Trophoblast cell (in vitro differentiated cells and primary cell): ENCODE results near the gene TREH.
A peak's percentile ranks its signal among the peaks of the same experiment; 100 is the strongest.
"Not testable (repeated sequence)": the region's sequence is repeated elsewhere in the genome, so short reads cannot be mapped to it uniquely, and the experiment has no call there.

Experiments
- DNase-seq, 2 donors: peaks; one replicate each; pipeline ENCODE4 v3.0.0-alpha.2; 2016
- H2AFZ ChIP-seq: 2 replicates; pipeline ENCODE4 v1.6.1; 2013; ENCODE audit warnings: low read length, moderate library complexity, mild to moderate bottlenecking; ENCODE audit not compliant: insufficient read depth, poor library complexity
- H2AK5ac ChIP-seq: 2 replicates; pipeline ENCODE4 v1.6.1; 2013; ENCODE audit warnings: mild to moderate bottlenecking, low read length
- H2BK120ac ChIP-seq: 2 replicates; pipeline ENCODE4 v1.6.1; 2013; ENCODE audit warnings: low read length, mild to moderate bottlenecking, moderate library complexity; ENCODE audit not compliant: insufficient read depth, poor library complexity
- H2BK12ac ChIP-seq: 2 replicates; pipeline ENCODE4 v1.6.1; 2013; ENCODE audit warnings: mild to moderate bottlenecking, low read length, moderate library complexity
- H2BK5ac ChIP-seq: 2 replicates; pipeline ENCODE4 v1.6.1; 2013; ENCODE audit warnings: low read length, low read depth, moderate library complexity, mild to moderate bottlenecking; ENCODE audit not compliant: poor library complexity
- H3K14ac ChIP-seq: 2 replicates; pipeline ENCODE4 v1.6.1; 2013; ENCODE audit warnings: mild to moderate bottlenecking, low read length
- H3K18ac ChIP-seq: 2 replicates; pipeline ENCODE4 v1.6.1; 2013; ENCODE audit warnings: mild to moderate bottlenecking, low read length
- H3K23ac ChIP-seq: 2 replicates; pipeline ENCODE4 v1.6.1; 2013; ENCODE audit warnings: low read length
- H3K27ac ChIP-seq: 2 replicates; pipeline ENCODE4 v1.5.1; 2013; ENCODE audit warnings: low read depth, mild to moderate bottlenecking, inconsistent platforms, low read length, moderate library complexity
- H3K27me3 ChIP-seq: 2 replicates; pipeline ENCODE4 v1.6.1; 2013; ENCODE audit warnings: inconsistent platforms, mild to moderate bottlenecking, low read length, moderate library complexity; ENCODE audit not compliant: insufficient read depth
- H3K36me3 ChIP-seq, 2 experiments: 1 replicate in 1 of 2; 2 replicates in 1 of 2; pipeline ENCODE4 v1.6.1; 2013; ENCODE audit warnings: low read length in 2 of 2, mild to moderate bottlenecking in 2 of 2, moderate library complexity in 1 of 2; ENCODE audit not compliant: insufficient read depth in 2 of 2, control insufficient read depth in 1 of 2
- H3K4ac ChIP-seq: 2 replicates; pipeline ENCODE4 v1.6.1; 2013; ENCODE audit warnings: low read depth, mild to moderate bottlenecking, low read length, moderate library complexity
- H3K4me1 ChIP-seq, 2 experiments: 1 replicate in 1 of 2; 2 replicates in 1 of 2; pipeline ENCODE4 v1.6.1; 2013; ENCODE audit warnings: low read length in 2 of 2, mild to moderate bottlenecking in 2 of 2, moderate library complexity in 1 of 2; ENCODE audit not compliant: insufficient read depth in 2 of 2, control insufficient read depth in 1 of 2
- H3K4me2 ChIP-seq: 2 replicates; pipeline ENCODE4 v1.6.1; 2013; ENCODE audit warnings: inconsistent platforms, mild to moderate bottlenecking, low read length, moderate library complexity
- H3K4me3 ChIP-seq: 2 replicates; pipeline ENCODE4 v1.5.1; 2013; ENCODE audit warnings: mild to moderate bottlenecking, low read depth, low read length, inconsistent platforms
- H3K79me1 ChIP-seq: one replicate; pipeline ENCODE4 v1.6.1; 2013; ENCODE audit warnings: low read length
- H3K79me2 ChIP-seq: 2 replicates; pipeline ENCODE4 v1.6.1; 2013; ENCODE audit warnings: low read length, mild to moderate bottlenecking; ENCODE audit not compliant: control insufficient read depth, insufficient read depth, poor library complexity
- H3K9ac ChIP-seq: 2 replicates; pipeline ENCODE4 v1.6.1; 2013; ENCODE audit warnings: mild to moderate bottlenecking, low read length
- H3K9me3 ChIP-seq: 2 replicates; pipeline ENCODE4 v1.6.1; 2013; ENCODE audit warnings: low read depth, mild to moderate bottlenecking, control low read depth, inconsistent platforms, low read length; ENCODE audit not compliant: insufficient read depth
- H4K12ac ChIP-seq: 2 replicates; pipeline ENCODE4 v1.6.1; 2013; ENCODE audit warnings: low read depth, mild to moderate bottlenecking, low read length, moderate library complexity
- H4K8ac ChIP-seq: 2 replicates; pipeline ENCODE4 v1.6.1; 2013; ENCODE audit warnings: low read depth, mild to moderate bottlenecking, low read length, moderate library complexity
- H4K91ac ChIP-seq: one replicate; pipeline ENCODE4 v1.6.1; 2013; ENCODE audit warnings: low read depth, mild to moderate bottlenecking, low read length, moderate library complexity
- WGBS: extraction: QIAGEN DNeasy Blood & Tissue Kit; methylation state at CpG from one replicate; pipeline ENCODE4 v1.1.7; 2013; ENCODE audit warnings: missing lambda C conversion rate; ENCODE audit not compliant: insufficient read length, insufficient coverage; ENCODE audit errors: extremely low coverage; 5-methylcytosine and 5-hydroxymethylcytosine counted together

TREH gene

GRCh38 chr11:118714816-118715215 is 35.4 kb upstream of the TREH start:
- no peak overlapping the region for H4K8ac ChIP-seq
- H3K27ac ChIP-seq = peak overlapping the region; percentile 81

GRCh38 chr11:118714416-118714815 is 35.0 kb upstream of the TREH start:
- H2AFZ ChIP-seq = not testable (repeated sequence)

More at GRCh38 chr11:118714816-118715215, 35.4 kb upstream of the TREH start:
- peaks cover 10 to 15% of the 10 kb centered on the region in 2 experiments for H3K4me1 ChIP-seq
- peak overlapping the region; percentile 4 for H3K18ac ChIP-seq
- H3K9ac ChIP-seq = no peak overlapping the region
- peak overlapping the region; percentile 3 for H3K14ac ChIP-seq
- peak overlapping the region; percentile 68 for H2BK120ac ChIP-seq
- H4K12ac ChIP-seq = no peak overlapping the region
- peak overlapping the region; percentile 28 for H4K91ac ChIP-seq
- no peak overlapping the region for H3K4ac ChIP-seq
- peaks cover 17% of the 10 kb centered on the region for H3K79me1 ChIP-seq
- H3K4me2 ChIP-seq = no peak overlapping the region
- H2BK5ac ChIP-seq = no peak overlapping the region
- no peaks in the 10 kb centered on the region for H3K27me3 ChIP-seq
- H2AK5ac ChIP-seq = no peak overlapping the region
- H3K79me2 ChIP-seq = peaks cover 2% of the 10 kb centered on the region
- no peak for DNase-seq
- no peaks in the 10 kb centered on the region for H3K9me3 ChIP-seq
- H3K23ac ChIP-seq = no peak overlapping the region
- H3K4me3 ChIP-seq = no peak overlapping the region
- H2BK12ac ChIP-seq = no peak overlapping the region
- H3K36me3 ChIP-seq = no peaks in the 10 kb centered on the region
- H2AFZ ChIP-seq = no peak overlapping the region

GRCh38 chr11:118708296-118708695 is 28.8 kb upstream of the TREH start:
- H3K4ac ChIP-seq = no peak overlapping the region
- no peaks in the 10 kb centered on the region for H3K27me3 ChIP-seq
- H2BK12ac ChIP-seq = peak overlapping the region; percentile 29
- peak overlapping the region; percentile 46 for H3K14ac ChIP-seq
- H2AFZ ChIP-seq = no peak overlapping the region
- H3K18ac ChIP-seq = peak overlapping the region; percentile 7
- peaks cover 7% of the 10 kb centered on the region for H3K79me1 ChIP-seq
- no peak overlapping the region for H3K23ac ChIP-seq
- H4K12ac ChIP-seq = no peak overlapping the region
- no CpG with 5 or more reads among the region's 6 CpGs for WGBS
- H3K9me3 ChIP-seq = no peaks in the 10 kb centered on the region
- H4K8ac ChIP-seq = peak overlapping the region; percentile 36
- H3K36me3 ChIP-seq = no peaks in the 10 kb centered on the region
- H3K4me1 ChIP-seq = peaks cover 3 to 8% of the 10 kb centered on the region in 2 experiments
- peak overlapping the region; percentile 53 for H4K91ac ChIP-seq
- H3K9ac ChIP-seq = no peak overlapping the region
- no peak overlapping the region for H3K4me3 ChIP-seq
- no peak for DNase-seq
- H2AK5ac ChIP-seq = no peak overlapping the region
- peak overlapping the region; percentile 57 for H2BK5ac ChIP-seq
- H3K27ac ChIP-seq = no peak overlapping the region
- H3K79me2 ChIP-seq = peaks cover 3% of the 10 kb centered on the region
- no peak overlapping the region for H3K4me2 ChIP-seq
- peak overlapping the region; percentile 29 for H2BK120ac ChIP-seq

More at GRCh38 chr11:118714416-118714815, 35.0 kb upstream of the TREH start:
- peak overlapping the region; percentile 73 for H4K8ac ChIP-seq
- peak overlapping the region; percentile 49 for H2BK12ac ChIP-seq
- not testable (repeated sequence) for H3K79me2 ChIP-seq, H3K4me2 ChIP-seq, H3K23ac ChIP-seq, H3K9ac ChIP-seq, H2AK5ac ChIP-seq, H3K4ac ChIP-seq, H3K4me3 ChIP-seq, H3K36me3 ChIP-seq, H3K14ac ChIP-seq, DNase-seq, H3K27me3 ChIP-seq, H4K12ac ChIP-seq, H3K18ac ChIP-seq, H3K9me3 ChIP-seq
- H4K91ac ChIP-seq = peak overlapping the region; percentile 5
- peak overlapping the region; percentile 17 for H2BK120ac ChIP-seq
- WGBS = no CpG with 5 or more reads among the region's 5 CpGs
- H3K27ac ChIP-seq = peak overlapping the region; percentile 58
- peak overlapping the region; percentile 79 for H2BK5ac ChIP-seq
- H3K79me1 ChIP-seq = peaks cover 14% of the 10 kb centered on the region
- H3K4me1 ChIP-seq = peaks cover 10 to 15% of the 10 kb centered on the region in 2 experiments

GRCh38 chr11:118706546-118706825 is 27.0 kb upstream of the TREH start:
- no peaks in the 10 kb centered on the region for H3K27me3 ChIP-seq
- no peak overlapping the region for H3K4me3 ChIP-seq
- H3K23ac ChIP-seq = no peak overlapping the region
- peak overlapping the region; percentile 96 for H2AK5ac ChIP-seq
- H3K79me1 ChIP-seq = peaks cover 7% of the 10 kb centered on the region
- H2BK5ac ChIP-seq = no peak overlapping the region
- peaks cover 3 to 8% of the 10 kb centered on the region in 2 experiments for H3K4me1 ChIP-seq
- peak overlapping the region; percentile 90 for H2BK12ac ChIP-seq
- DNase-seq = no peak
- H2AFZ ChIP-seq = no peak overlapping the region
- H4K12ac ChIP-seq = no peak overlapping the region
- H3K9ac ChIP-seq = no peak overlapping the region
- H4K8ac ChIP-seq = no peak overlapping the region
- H3K36me3 ChIP-seq = no peaks in the 10 kb centered on the region
- no peak overlapping the region for H3K4ac ChIP-seq
- H3K4me2 ChIP-seq = no peak overlapping the region
- no peaks in the 10 kb centered on the region for H3K9me3 ChIP-seq
- no peak overlapping the region for H3K27ac ChIP-seq
- peak overlapping the region; percentile 86 for H3K14ac ChIP-seq
- WGBS = no CpG with 5 or more reads among the region's 7 CpGs
- H3K79me2 ChIP-seq = peaks cover 3% of the 10 kb centered on the region
- peak overlapping the region; percentile 55 for H3K18ac ChIP-seq
- H2BK120ac ChIP-seq = peak overlapping the region; percentile 57
- peak overlapping the region; percentile 71 for H4K91ac ChIP-seq
